ENCODE results near the gene LRFN4.

DNA sequence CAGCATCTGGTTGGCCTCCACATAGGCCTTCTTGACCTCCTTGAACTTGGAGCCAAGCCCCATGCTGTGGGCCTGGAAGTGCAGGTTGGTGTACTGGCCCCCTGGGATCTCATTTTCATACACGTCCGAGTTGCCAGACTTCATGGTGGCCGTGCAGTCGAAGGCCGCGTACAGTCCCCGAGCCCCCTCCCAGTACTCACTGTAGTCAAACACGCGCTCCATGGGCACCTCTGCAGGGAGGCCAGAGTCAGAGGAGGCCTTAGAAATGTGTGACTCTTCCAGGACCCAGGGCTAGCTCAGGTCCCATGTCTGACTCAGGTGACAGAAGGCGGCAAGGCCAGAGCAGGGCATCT lies 6.7 kb upstream of the LRFN4 start:
- TF ChIP-seq ETV6 (CRISPR knock-in tag; IDR thresholded peaks at IDR 0.05) (no peak), HMGA2 (CRISPR knock-in tag; IDR thresholded peaks at IDR 0.05) (no peak)

Measured in WTC11 (cell line).